ENCODE results near the gene BTBD7.

DNA sequence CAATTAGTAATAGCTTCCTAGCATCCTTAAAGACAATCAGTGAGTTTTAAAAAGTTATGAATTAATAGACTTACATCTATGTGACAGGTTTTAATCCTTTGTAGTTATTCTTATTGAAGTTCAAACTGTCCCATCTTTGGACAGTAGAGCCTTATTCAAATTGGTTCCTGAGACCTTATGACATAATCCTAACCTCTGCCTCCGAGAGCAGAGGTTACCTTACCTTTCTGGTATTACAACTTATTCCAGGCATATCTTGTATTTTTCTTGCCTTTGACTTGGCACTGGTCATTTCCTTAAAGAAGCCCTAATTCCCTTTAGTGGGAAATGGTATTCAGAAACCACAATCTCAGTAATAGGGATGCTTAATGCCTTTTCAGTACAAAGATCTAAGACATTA lies 21.8 kb downstream of the BTBD7 start:
- no peak for TF ChIP-seq POLR2A (IDR thresholded peaks at IDR 0.05; ENCODE audit: low read length)
- no peak for TF ChIP-seq GATA1 (IDR thresholded peaks at IDR 0.05; ENCODE audit: low read depth, low read length)

Measured in erythroblast (primary cell).